Astrocyte of the spinal cord (primary cell): ENCODE data around the gene DHRSX.
"Not testable (repeated sequence)": the region's sequence is repeated elsewhere in the genome, so short reads cannot be mapped to it uniquely, and the experiment has no call there.

ENCODE experiments used
- DNase-seq: peaks from one replicate; pipeline ENCODE4 v3.0.0; 2011; ENCODE audit warnings: low read depth, low spot score
- H3K4me3 ChIP-seq: 2 replicates; pipeline ENCODE4 v1.5.1; 2011; ENCODE audit warnings: low read depth, mild to moderate bottlenecking, low read length, moderate library complexity
- CTCF ChIP-seq: IDR thresholded peaks from 2 replicates; pipeline ENCODE4 v1.5.1; 2012; ENCODE audit warnings: low read depth, mild to moderate bottlenecking, low read length, inconsistent platforms
- in situ Hi-C: cut with HindIII; loops from 2 replicates; pipeline ENCODE4 v1.10.0; 2017; ENCODE audit warnings: low sequenced_read_pairs

DHRSX gene

DNA sequence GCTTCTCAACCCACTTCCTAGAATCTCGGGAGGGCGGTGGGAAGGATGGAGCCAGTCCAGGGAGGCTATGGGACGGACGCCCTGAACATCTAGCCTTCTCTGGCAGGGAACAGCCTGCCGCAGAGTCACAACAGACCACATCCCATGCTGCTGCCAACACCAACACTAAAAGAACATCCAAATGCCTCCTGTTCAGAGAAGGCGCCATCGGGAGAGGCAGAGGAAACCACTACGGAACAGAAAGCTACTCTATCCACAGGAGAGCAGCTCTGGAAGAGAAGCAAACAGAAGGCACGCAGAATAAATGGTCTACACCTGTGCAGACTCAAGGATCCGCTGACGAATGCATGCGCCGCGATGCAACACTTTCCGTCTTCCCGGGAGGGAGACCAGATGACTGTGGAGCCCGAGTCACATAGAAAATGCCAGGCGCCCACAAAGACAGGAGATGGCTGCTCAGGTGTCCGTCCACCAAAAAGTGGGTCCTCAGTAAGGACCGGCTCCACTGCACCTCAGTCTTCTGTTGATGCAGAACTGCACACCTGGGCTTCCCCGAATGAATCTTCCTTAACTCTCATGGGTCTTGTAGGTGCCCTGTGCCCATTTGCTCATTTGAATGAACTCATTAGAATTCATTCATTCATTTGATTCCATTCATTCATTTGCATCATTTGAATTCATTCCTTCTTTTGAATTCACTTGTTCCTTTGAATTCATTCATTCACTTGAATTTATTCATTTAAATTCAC lies 217.5 kb downstream of the DHRSX start:
- H3K4me3 ChIP-seq, result no peak overlapping the region
- TF ChIP-seq CTCF, result no peak
- peak; percentile 64 for DNase-seq
- in situ Hi-C loops, result no loop called here

GRCh38 chrX:2282490-2283090 lies 218.2 kb downstream of the DHRSX start:
- DNase-seq, result no peak
- no peak overlapping the region for H3K4me3 ChIP-seq
- no peak for TF ChIP-seq CTCF
- in situ Hi-C loops, result no loop called here

- H3K4me3 ChIP-seq, result no peak overlapping the region
- in situ Hi-C loops, result no loop called here
- TF ChIP-seq CTCF, result no peak
- no peak for DNase-seq
Observed at GRCh38 chrX:2272337-2272736, 228.4 kb downstream of the DHRSX start.

DNA sequence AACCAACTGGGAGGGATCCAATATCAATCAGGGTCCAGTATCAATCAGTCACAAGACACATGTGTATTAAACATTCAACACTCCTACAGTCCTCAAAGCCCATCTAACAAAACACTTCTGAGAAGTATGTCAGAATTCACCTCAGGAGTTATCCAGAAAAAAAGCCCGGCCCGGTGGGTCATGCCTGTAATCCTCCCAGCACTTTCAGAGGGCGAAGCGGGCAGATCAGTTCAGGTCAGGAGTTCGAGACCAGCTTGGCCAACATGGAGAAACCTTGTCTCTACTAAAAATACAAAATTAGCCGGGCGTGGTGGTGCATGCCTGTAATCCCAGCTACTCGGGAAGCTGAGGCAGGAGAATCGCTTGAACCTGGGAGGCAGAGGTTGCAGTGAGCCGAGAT lies 229.2 kb downstream of the DHRSX start:
- H3K4me3 ChIP-seq, DNase-seq, in situ Hi-C loops: not testable (repeated sequence)

DNA sequence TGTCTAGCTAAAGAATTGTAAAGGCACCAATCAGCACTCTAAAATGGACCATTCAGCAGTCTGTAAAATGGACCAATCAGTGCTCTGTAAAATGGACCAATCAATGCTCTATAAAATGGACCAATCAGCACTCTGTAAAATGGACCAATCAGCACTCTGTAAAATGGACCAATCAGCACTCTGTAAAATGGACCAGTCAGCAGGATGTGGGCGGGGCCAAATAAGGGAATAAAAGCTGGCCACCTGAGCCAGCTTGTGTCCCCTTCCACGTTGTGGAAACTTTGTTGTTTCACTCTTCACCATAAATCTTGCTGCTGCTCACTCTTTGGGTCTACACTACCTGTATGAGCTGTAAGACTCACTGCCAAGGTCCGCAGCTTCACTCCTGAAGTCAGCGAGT lies 230.0 kb downstream of the DHRSX start:
- in situ Hi-C loops, result not testable (repeated sequence)

GRCh38 chrX:2267890-2268289 lies 232.9 kb downstream of the DHRSX start:
- no peak overlapping the region for H3K4me3 ChIP-seq
- no peak for DNase-seq
- TF ChIP-seq CTCF, result no peak
- in situ Hi-C loops, result no loop called here

More for the DNA sequence above, 230.0 kb downstream of the DHRSX start:
- not testable (repeated sequence) for H3K4me3 ChIP-seq, DNase-seq

GRCh38 chrX:2266445-2267349 lies 234.1 kb downstream of the DHRSX start:
- in situ Hi-C loops, result no loop called here
- no peak overlapping the region for H3K4me3 ChIP-seq
- TF ChIP-seq CTCF, result no peak
- no peak for DNase-seq

- H3K4me3 ChIP-seq, in situ Hi-C loops, DNase-seq: not testable (repeated sequence)
Observed at GRCh38 chrX:2265658-2266444, 234.9 kb downstream of the DHRSX start.
